SU-DHL-6 (cell line): ENCODE data around the gene ZDHHC16.

Source experiments
- H2AFZ ChIP-seq: fragments of 200-600 bp; sonication (generic); 2 replicates; pipeline ENCODE4 v1.6.1; 2014; ENCODE audit warnings: low read depth, mild to moderate bottlenecking, moderate library complexity, mixed read lengths, antibody characterized with exemption, low read length; ENCODE audit not compliant: severe bottlenecking
- H3F3A ChIP-seq: fragments of 200-600 bp; shearing (Covaris generic); 2 replicates; pipeline ENCODE4 v1.6.0; 2016; ENCODE audit warnings: antibody characterized with exemption, mild to moderate bottlenecking; ENCODE audit not compliant: insufficient read depth
- H3K27ac ChIP-seq: fragments of 200-600 bp; sonication (generic); 2 replicates; pipeline ENCODE4 v1.5.1; 2016; ENCODE audit warnings: low read depth, mild to moderate bottlenecking, low read length, moderate library complexity, mixed read lengths
- H3K27me3 ChIP-seq: fragments of 200-600 bp; sonication (generic), shearing (Covaris generic); 2 replicates; pipeline ENCODE4 v1.6.0; 2014; ENCODE audit warnings: mild to moderate bottlenecking, low read length
- H3K36me3 ChIP-seq: fragments of 200-600 bp; sonication (generic); 2 replicates; pipeline ENCODE4 v1.6.1; 2014; ENCODE audit warnings: mild to moderate bottlenecking, low read length, mixed read lengths
- H3K4me2 ChIP-seq: fragments of 300-600, 200-600 bp; shearing (Covaris generic), sonication (generic); 2 replicates; pipeline ENCODE4 v1.6.0; 2014; ENCODE audit warnings: low read length, low read depth, mild to moderate bottlenecking; ENCODE audit not compliant: poor library complexity, severe bottlenecking
- H3K4me3 ChIP-seq: fragments of 200-600 bp; sonication (generic); 2 replicates; pipeline ENCODE4 v1.5.1; 2014; ENCODE audit warnings: antibody characterized with exemption, low read length, mild to moderate bottlenecking, mixed read lengths; ENCODE audit not compliant: insufficient read depth, poor library complexity, severe bottlenecking
- H3K79me2 ChIP-seq: fragments of 200-600 bp; sonication (generic); 2 replicates; pipeline ENCODE4 v1.6.1; 2014; ENCODE audit warnings: mild to moderate bottlenecking, low read length, moderate library complexity; ENCODE audit not compliant: insufficient read depth
- H3K9ac ChIP-seq: fragments of 200-600 bp; sonication (generic); 2 replicates; pipeline ENCODE4 v1.7.0; 2014; ENCODE audit warnings: mild to moderate bottlenecking, low read length
- H3K9me2 ChIP-seq: fragments of 200-600 bp; sonication (generic); replicated peaks from 2 replicates; pipeline ENCODE4 v1.6.1; 2014; ENCODE audit warnings: low read length; ENCODE audit not compliant: insufficient read depth
- H3K9me3 ChIP-seq: fragments of 200-600 bp; sonication (generic); 2 replicates; pipeline ENCODE4 v1.6.1; 2014; ENCODE audit warnings: low read length, mixed read lengths; ENCODE audit not compliant: insufficient read depth
- H4K20me1 ChIP-seq: fragments of 200-600 bp; sonication (generic); 2 replicates; pipeline ENCODE4 v1.6.1; 2014; ENCODE audit warnings: low read depth, mild to moderate bottlenecking, antibody characterized with exemption, low read length, moderate library complexity, mixed read lengths
- EZH2phosphoT487 ChIP-seq: fragments of 200-600 bp; sonication (generic), shearing (Covaris generic); conservative IDR thresholded peaks from 2 replicates; pipeline ENCODE4 v1.6.1; 2018; ENCODE audit warnings: mild to moderate bottlenecking, antibody characterized with exemption, low read length, moderate library complexity, mixed read lengths
- TF ChIP-seq, protein P1 (sequence below): fragments of 200-600 bp; sonication (generic); IDR thresholded peaks from one replicate; pipeline ENCODE4 v1.5.1; 2017; ENCODE audit warnings: antibody characterized with exemption, mild to moderate bottlenecking, low read length, moderate library complexity; ENCODE audit not compliant: insufficient read depth, poor library complexity, severe bottlenecking

ZDHHC16 gene

DNA sequence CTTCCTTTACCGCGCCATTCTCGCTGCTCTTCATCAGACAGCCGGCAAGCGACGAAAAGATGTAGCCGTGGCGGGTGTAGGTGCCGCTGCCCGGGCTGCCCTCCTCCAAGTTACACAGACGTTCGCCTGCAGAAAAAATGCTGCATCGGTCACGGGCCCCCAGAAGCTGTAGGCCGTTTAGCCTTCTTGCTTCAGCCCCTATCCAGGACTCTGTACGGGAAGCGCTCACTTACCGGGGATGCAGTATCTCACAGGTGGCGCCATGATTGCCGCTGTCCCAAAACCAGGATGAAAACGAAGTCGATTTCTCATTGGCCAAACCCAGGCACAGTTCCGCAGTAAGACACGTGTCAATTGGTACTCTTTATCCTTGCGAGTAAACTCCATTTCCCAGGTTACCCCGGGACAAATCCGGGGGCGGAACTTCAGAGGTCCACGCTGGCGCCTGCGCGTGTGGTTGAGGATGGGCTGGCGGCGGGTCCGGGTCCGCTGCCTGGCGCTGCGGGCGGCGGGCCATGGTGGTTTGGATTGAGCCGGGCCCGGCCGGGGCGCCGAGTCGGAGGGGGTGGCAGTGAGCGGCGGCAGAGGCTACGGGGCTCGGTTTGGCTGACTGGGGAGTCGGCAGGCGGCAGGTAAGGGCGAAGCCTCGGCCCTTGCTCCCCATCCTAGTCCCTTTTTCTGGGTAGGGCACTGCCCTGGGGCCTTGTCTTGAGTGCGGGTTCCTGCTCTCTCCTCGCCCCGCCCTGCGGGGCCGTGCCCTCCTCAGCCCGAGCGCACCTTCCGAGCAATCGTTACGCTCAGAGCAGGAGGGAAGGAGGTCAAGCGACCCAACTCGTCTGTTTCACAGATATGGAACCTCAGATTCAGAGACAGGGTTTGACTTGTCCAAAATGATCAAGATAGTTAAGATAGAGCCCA, at the start of gene ZDHHC16, which contains the start of gene EXOSC1:
Gene ZDHHC16, plus strand, starts transcription at position 454 of the 918 bp plus-strand sequence. CDS start 5,501 bp downstream, outside the sequence.
Gene EXOSC1, minus strand, starts transcription at position 285 of the 918 bp plus-strand sequence. Its CDS starts 21 bp downstream, at position 264.
- Histone ChIP-seq H3K4me3 (peak within 1 kb of the TSS; percentile 71), H2AFZ (peak within 1 kb of the TSS; percentile 73)
- no peak for TF ChIP-seq EZH2phosphoT487
- TF ChIP-seq, protein P1, sequence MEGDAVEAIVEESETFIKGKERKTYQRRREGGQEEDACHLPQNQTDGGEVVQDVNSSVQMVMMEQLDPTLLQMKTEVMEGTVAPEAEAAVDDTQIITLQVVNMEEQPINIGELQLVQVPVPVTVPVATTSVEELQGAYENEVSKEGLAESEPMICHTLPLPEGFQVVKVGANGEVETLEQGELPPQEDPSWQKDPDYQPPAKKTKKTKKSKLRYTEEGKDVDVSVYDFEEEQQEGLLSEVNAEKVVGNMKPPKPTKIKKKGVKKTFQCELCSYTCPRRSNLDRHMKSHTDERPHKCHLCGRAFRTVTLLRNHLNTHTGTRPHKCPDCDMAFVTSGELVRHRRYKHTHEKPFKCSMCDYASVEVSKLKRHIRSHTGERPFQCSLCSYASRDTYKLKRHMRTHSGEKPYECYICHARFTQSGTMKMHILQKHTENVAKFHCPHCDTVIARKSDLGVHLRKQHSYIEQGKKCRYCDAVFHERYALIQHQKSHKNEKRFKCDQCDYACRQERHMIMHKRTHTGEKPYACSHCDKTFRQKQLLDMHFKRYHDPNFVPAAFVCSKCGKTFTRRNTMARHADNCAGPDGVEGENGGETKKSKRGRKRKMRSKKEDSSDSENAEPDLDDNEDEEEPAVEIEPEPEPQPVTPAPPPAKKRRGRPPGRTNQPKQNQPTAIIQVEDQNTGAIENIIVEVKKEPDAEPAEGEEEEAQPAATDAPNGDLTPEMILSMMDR: no peak

DNA sequence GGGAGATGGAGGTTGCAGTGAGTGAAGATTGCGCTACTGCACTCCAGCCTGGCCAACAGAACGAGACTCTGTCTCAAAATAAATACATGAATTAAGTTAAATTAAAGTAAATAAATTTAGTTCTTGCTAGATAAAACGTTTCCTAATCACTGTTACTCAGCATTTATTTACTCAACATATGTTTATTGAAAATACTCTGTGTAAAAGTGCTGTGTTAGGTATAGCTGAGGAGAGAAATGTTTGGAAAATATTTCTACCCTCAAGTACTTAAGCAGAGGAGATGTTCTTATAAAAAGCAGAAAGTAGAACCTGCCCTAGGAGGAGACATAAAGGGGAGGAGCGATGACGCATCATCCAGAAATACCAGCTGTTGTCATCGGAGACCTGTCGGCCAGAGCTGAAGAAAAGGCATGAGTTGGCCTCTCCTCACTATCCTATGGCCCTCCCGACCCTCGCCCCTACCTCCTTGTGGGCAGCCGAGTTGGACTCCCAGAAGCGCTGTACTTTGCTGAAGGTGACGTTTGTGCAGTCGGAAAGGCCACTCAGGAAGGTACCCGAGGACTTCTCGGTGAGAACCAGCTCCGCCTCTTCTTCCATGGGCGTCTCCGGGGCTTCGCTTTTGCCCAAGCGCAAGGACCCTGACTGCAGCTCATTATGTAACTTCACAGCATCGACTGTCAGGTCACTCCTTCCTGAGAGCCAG, 46.0 kb upstream of the ZDHHC16 start:
- H3K9me3 ChIP-seq: no peaks in the 10 kb centered on the region
- no peaks in the 10 kb centered on the region for H3K9me2 ChIP-seq
- H3F3A ChIP-seq: no peaks in the 10 kb centered on the region
- no peaks in the 10 kb centered on the region for H4K20me1 ChIP-seq
- H3K27me3 ChIP-seq: no peaks in the 10 kb centered on the region
- peaks cover 17% of the 10 kb centered on the region; the same call in 1 of the 2 replicates for H3K79me2 ChIP-seq
- peak overlapping the region; percentile 90 for H3K4me3 ChIP-seq
- H3K4me2 ChIP-seq: peak overlapping the region; percentile 93
- peak overlapping the region; percentile 77 for H2AFZ ChIP-seq
- peaks cover 4% of the 10 kb centered on the region; the same call in 1 of the 2 replicates for H3K36me3 ChIP-seq
- TF ChIP-seq, protein P1: no peak
- no peak for TF ChIP-seq EZH2phosphoT487
- no peak overlapping the region for H3K27ac ChIP-seq
- H3K9ac ChIP-seq: peak overlapping the region; percentile 65

More for the DNA sequence above, at the start of gene ZDHHC16, which contains the start of gene EXOSC1:
- no peaks in the 10 kb centered on the region for H3K27me3 ChIP-seq
- no peaks in the 10 kb centered on the region for H3K9me3 ChIP-seq
- peak within 1 kb of the TSS; percentile 65 for H3K9ac ChIP-seq
- peaks cover 58% of the 10 kb centered on the region for H3K79me2 ChIP-seq
- H4K20me1 ChIP-seq: no peaks in the 10 kb centered on the region; the same call in 1 of the 2 replicates
- H3K4me2 ChIP-seq: peak within 1 kb of the TSS; percentile 81
- no peaks in the 10 kb centered on the region for H3F3A ChIP-seq
- no peaks in the 10 kb centered on the region for H3K36me3 ChIP-seq
- no peaks in the 10 kb centered on the region for H3K9me2 ChIP-seq
- peak within 1 kb of the TSS; percentile 54 for H3K27ac ChIP-seq

DNA sequence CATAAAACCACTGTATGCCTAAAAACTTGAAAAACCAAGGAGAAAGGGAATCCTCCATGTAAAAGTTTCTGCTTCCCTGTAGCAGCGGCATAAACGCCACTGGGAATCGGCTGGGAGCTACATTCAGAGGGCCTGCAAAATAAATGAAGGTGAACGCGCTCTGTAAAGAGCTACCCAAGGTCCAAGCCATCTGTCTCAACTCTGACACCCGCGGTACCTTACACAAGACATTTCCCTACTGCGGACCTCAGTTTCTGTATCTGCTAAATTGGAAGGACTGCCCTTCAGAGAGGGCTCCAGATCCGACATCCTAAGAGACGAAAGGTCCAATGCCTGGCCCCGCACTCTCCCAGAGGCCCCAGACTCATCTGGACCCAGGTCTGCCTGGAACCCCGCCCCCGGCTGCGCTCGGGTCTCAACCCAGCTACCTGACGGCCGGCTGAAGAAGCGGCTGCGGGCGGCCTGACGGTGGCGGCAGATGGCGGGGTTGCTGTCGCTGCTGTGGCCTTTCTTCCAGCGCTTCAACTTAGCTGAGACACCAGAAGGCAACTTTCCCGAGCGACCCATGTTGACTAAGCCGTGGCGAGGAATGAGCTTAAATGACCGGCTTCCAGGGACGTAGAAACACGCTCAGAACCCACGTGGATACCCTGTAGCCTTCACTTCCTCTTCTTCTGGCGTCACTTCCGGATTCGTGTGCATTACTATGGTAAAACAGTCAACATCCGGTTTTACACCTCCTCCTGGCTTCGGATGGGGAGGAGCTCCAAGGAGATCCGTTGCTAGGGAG, 45.1 kb upstream of the ZDHHC16 start, which contains the start of gene RRP12:
Gene RRP12, minus strand, starts transcription at position 676 of the 790 bp plus-strand sequence. Its CDS starts 109 bp downstream, at position 567.
- Histone ChIP-seq H3K4me3 (peak within 1 kb of the TSS; percentile 90), H3F3A (no peaks in the 10 kb centered on the region), H3K36me3 (peaks cover 4% of the 10 kb centered on the region; the same call in 1 of the 2 replicates), H3K9me2 (no peaks in the 10 kb centered on the region), H3K9me3 (no peaks in the 10 kb centered on the region), H2AFZ (peak within 1 kb of the TSS; percentile 77), H4K20me1 (no peaks in the 10 kb centered on the region), H3K27me3 (no peaks in the 10 kb centered on the region), H3K4me2 (peak within 1 kb of the TSS; percentile 93), H3K27ac (no peak within 1 kb of the TSS), H3K9ac (peak within 1 kb of the TSS; percentile 65), H3K79me2 (peaks cover 17% of the 10 kb centered on the region; the same call in 1 of the 2 replicates)
- no peak for TF ChIP-seq EZH2phosphoT487
- TF ChIP-seq, protein P1: no peak
